HepG2 (cell line): Measurements from ENCODE around the gene PDK2. TPM values are rescaled to one million over a fixed set of nuclear protein-coding genes. Genes with fewer than 3 reads are reported as not detected.

ENCODE experiments used
- ATAC-seq: fragments of 200-7000 bp; cut with Tn5 transposase; 3 replicates; pipeline ENCODE4 v1.9.1; 2020; ENCODE audit warnings: mild to moderate bottlenecking, moderate library complexity
- BruUV-seq: library from RNA; stranded (reverse); fragments of 400-500 nt; replicated peaks from 2 replicates; lab custom pipeline; 2021; lab: Mats Ljungman, UMichigan
- CTCF ChIA-PET: fragments of 300-600 bp; formaldehyde crosslinking; extraction: SDS; loops from one replicate; lab custom pipeline; 2021; ENCODE audit warnings: low total read pairs, inconsistent platforms, low intra/inter-chr PET ratio; lab: Yijun Ruan, JAX
- POLR2A ChIA-PET: fragments of 350-600 bp; sonication (Branson Sonifier 250); formaldehyde crosslinking; loops from one replicate; lab custom pipeline; 2020; ENCODE audit warnings: antibody characterized with exemption, inconsistent platforms; lab: Yijun Ruan, JAX
- DNase-seq: peaks from one replicate; pipeline ENCODE4 v3.0.0-alpha.2; 2015; ENCODE audit warnings: low spot score
- FAIRE-seq: peaks from 3 replicates; lab custom pipeline; 2011; peaks lifted over from hg19 to GRCh38; lab: Jason Lieb, UNC
- H2AFZ ChIP-seq: one replicate; pipeline ENCODE4 v1.6.1; 2011; ENCODE audit warnings: low read length, inconsistent platforms
- H3K27ac ChIP-seq: fragments of 300-600 bp; 3 replicates; pipeline ENCODE4 v1.8.0; 2011; ENCODE audit warnings: mixed run types, mild to moderate bottlenecking, mixed read lengths, low read length, inconsistent platforms; ENCODE audit not compliant: insufficient read depth; ENCODE audit errors: extremely low read length
- H3K27me3 ChIP-seq, 2 experiments: fragments of 200-600 bp in 1 of 2; 2 replicates in 1 of 2; 3 replicates in 1 of 2; pipeline versions ENCODE4 v1.6.0 to v1.8.0; 2011; ENCODE audit warnings: low read length in 2 of 2, mild to moderate bottlenecking in 2 of 2, moderate library complexity in 2 of 2, inconsistent platforms in 1 of 2; ENCODE audit not compliant: insufficient read depth in 2 of 2, control insufficient read depth in 1 of 2
- H3K36me3 ChIP-seq, 2 experiments: fragments of 200-600 bp in 1 of 2; replicated peaks in 1 of 2; 2 replicates in 1 of 2; 3 replicates in 1 of 2; pipeline versions ENCODE4 v1.5.1 to v1.8.0; 2011; ENCODE audit warnings: low read length in 2 of 2, inconsistent platforms in 1 of 2; ENCODE audit not compliant: insufficient read depth in 2 of 2, control insufficient read depth in 1 of 2
- H3K4me1 ChIP-seq: 2 replicates; pipeline ENCODE4 v1.5.1; 2012; ENCODE audit warnings: low read length, inconsistent platforms; ENCODE audit not compliant: insufficient read depth
- H3K4me2 ChIP-seq: 2 replicates; pipeline ENCODE4 v1.6.0; 2011; ENCODE audit warnings: low read depth, low read length, inconsistent platforms
- H3K4me3 ChIP-seq, 3 experiments: fragments of 200-600 bp in 1 of 3; sonication (generic), shearing (Covaris generic) in 1 of 3; replicated peaks in 1 of 3; 2 replicates each; pipeline ENCODE4 v1.5.1; 2011 to 2016; ENCODE audit warnings: low read length in 3 of 3, inconsistent platforms in 2 of 3, low read depth in 2 of 3, mild to moderate bottlenecking in 2 of 3, control low read depth in 1 of 3, mixed read lengths in 1 of 3; ENCODE audit not compliant: insufficient read depth in 1 of 3
- H3K79me2 ChIP-seq: one replicate; pipeline ENCODE4 v1.6.1; 2011; ENCODE audit warnings: low read length, inconsistent platforms; ENCODE audit not compliant: insufficient read depth
- H3K9ac ChIP-seq: 2 replicates; pipeline ENCODE4 v1.6.0; 2011; ENCODE audit warnings: mild to moderate bottlenecking, low read depth, low read length, inconsistent platforms; ENCODE audit not compliant: insufficient read depth
- H3K9me3 ChIP-seq: 2 replicates; pipeline ENCODE4 v1.5.1; 2012; ENCODE audit warnings: mild to moderate bottlenecking, low read length
- H4K20me1 ChIP-seq: 2 replicates; pipeline ENCODE4 v1.6.0; 2011; ENCODE audit warnings: inconsistent platforms, mild to moderate bottlenecking, low read length, moderate library complexity; ENCODE audit not compliant: insufficient read depth
- EP300 ChIP-seq, 3 experiments: sonication (generic) in 1 of 3; formaldehyde crosslinking in 1 of 3; IDR thresholded peaks; 2 replicates each; pipeline versions ENCODE4 v1.5.1 to v1.6.1; 2011 to 2020; ENCODE audit warnings: low read depth in 2 of 3, low read length in 2 of 3, borderline replicate concordance in 1 of 3, improper control_type of control experiment in 1 of 3, mild to moderate bottlenecking in 1 of 3, missing genetic modification reagents in 1 of 3, moderate library complexity in 1 of 3
- GATAD2A ChIP-seq: IDR thresholded peaks from 2 replicates; pipeline ENCODE4 v1.6.1; 2016
- KLF9 ChIP-seq: IDR thresholded peaks from 2 replicates; pipeline ENCODE4 v1.6.1; 2016; ENCODE audit warnings: low read depth
- KMT2A ChIP-seq: sonication (generic); formaldehyde crosslinking; IDR thresholded peaks from 2 replicates; pipeline ENCODE4 v1.4.0; 2020; ENCODE audit warnings: missing genetic modification reagents
- MIER2 ChIP-seq: IDR thresholded peaks from 2 replicates; pipeline ENCODE4 v1.6.1; 2016; ENCODE audit warnings: missing biosample characterization, missing genetic modification reagents
- SNAPC4 ChIP-seq: sonication (generic); formaldehyde crosslinking; IDR thresholded peaks from 2 replicates; pipeline ENCODE4 v1.4.0; 2020; ENCODE audit warnings: mild to moderate bottlenecking, missing genetic modification reagents
- SOX5 ChIP-seq: IDR thresholded peaks from 2 replicates; pipeline ENCODE4 v1.6.1; 2016; ENCODE audit warnings: borderline replicate concordance
- SYNCRIP ChIP-seq: fragments of 200-400 bp; formaldehyde crosslinking; IDR thresholded peaks from 2 replicates; pipeline ENCODE4 v1.6.1; 2018; ENCODE audit warnings: mild to moderate bottlenecking, low read depth, low read length; ENCODE audit not compliant: insufficient read depth
- ZBTB37 ChIP-seq: sonication (generic); formaldehyde crosslinking; IDR thresholded peaks from 2 replicates; pipeline ENCODE4 v1.4.0; 2020; ENCODE audit warnings: mild to moderate bottlenecking, missing genetic modification reagents
- ZNF121 ChIP-seq: sonication (generic); formaldehyde crosslinking; IDR thresholded peaks from 2 replicates; pipeline ENCODE4 v1.5.0; 2020; ENCODE audit warnings: mild to moderate bottlenecking, missing genetic modification reagents
- ZNF207 ChIP-seq: fragments of 450-650 bp; IDR thresholded peaks from 2 replicates; pipeline ENCODE4 v1.6.1; 2016; ENCODE audit warnings: antibody characterized with exemption, borderline replicate concordance
- ZNF264 ChIP-seq: sonication (generic); formaldehyde crosslinking; IDR thresholded peaks from 2 replicates; pipeline ENCODE4 v1.4.0; 2020; ENCODE audit warnings: missing genetic modification reagents
- ZNF276 ChIP-seq: sonication (generic); formaldehyde crosslinking; IDR thresholded peaks from 2 replicates; pipeline ENCODE4 v1.4.0; 2020; ENCODE audit warnings: mild to moderate bottlenecking, low read depth, missing genetic modification reagents
- ZNF33B ChIP-seq: sonication (generic); formaldehyde crosslinking; IDR thresholded peaks from 2 replicates; pipeline ENCODE4 v1.5.1; 2020; ENCODE audit warnings: mild to moderate bottlenecking, missing genetic modification reagents
- ZNF629 ChIP-seq: sonication (generic); formaldehyde crosslinking; conservative IDR thresholded peaks from 2 replicates; pipeline ENCODE4 v1.5.0; 2020; ENCODE audit warnings: missing genetic modification reagents
- ZNF7 ChIP-seq: IDR thresholded peaks from 2 replicates; pipeline ENCODE4 v1.6.1; 2016; ENCODE audit warnings: missing biosample characterization, missing genetic modification reagents
- ZNF816 ChIP-seq: sonication (generic); formaldehyde crosslinking; IDR thresholded peaks from 2 replicates; pipeline ENCODE4 v1.8.0; 2022; ENCODE audit warnings: missing genetic modification reagents, mild to moderate bottlenecking, borderline replicate concordance
- WGBS: methylation state at CpG from one replicate; pipeline ENCODE4 v1.1.6; 2017; ENCODE audit warnings: low lambda C conversion rate; 5-methylcytosine and 5-hydroxymethylcytosine counted together
- in situ Hi-C: cut with HindIII; loops from 2 replicates; pipeline ENCODE4 v1.10.0; 2017; ENCODE audit warnings: low pct_unique_long_range_greater_than_20kb; ENCODE audit not compliant: extremely low pct_ligation_motif_present
- intact Hi-C: fragments of 100-400 bp; cut with micrococcal nuclease; formaldehyde crosslinking; loops from one replicate; pipeline ENCODE4 v1.10.0; 2022; ENCODE audit not compliant: unreplicated experiment
- polyA plus RNA-seq, 8 experiments: library from polyadenylated mRNA; depleted of rRNA in 3 of 8; stranded (reverse) in 7 of 8; unstranded in 1 of 8; fragments of >200 nt; fragmentation: Illumina TruSeq in 4 of 8; extraction: Trizol in 4 of 8; gene quantifications; 2 replicates each; pipeline versions ENCODE4 v1.2.1 to v1.2.3, GENCODE V29; 2011 to 2016; ENCODE audit warnings: low read depth in 4 of 8, missing spikeins in 1 of 8, mixed read lengths in 1 of 8; ENCODE audit not compliant: insufficient read depth in 1 of 8
- total RNA-seq, 5 experiments: library from RNA; depleted of rRNA; stranded (reverse); fragments of >200 nt; fragmentation: Illumina TruSeq; extraction: Trizol; gene quantifications; 2 replicates each; pipeline ENCODE4 v1.2.3, GENCODE V29; 2016; ENCODE audit warnings: low read depth in 1 of 5

The PDK2 gene
- total and polyA plus RNA-seq, 2 of the 13 experiments (the other 11 are each of a cell fraction or from before 2014, with no cell fraction given), result 18.5 to 59.7 TPM

GRCh38 chr17:50151937-50152547 is 56.9 kb downstream of the PDK2 start:
- H3K4me1 ChIP-seq, result peaks cover 30% of the 10 kb centered on the region
- ATAC-seq, result peak; percentile 72
- TF ChIP-seq ZNF33B (CRISPR knock-in tag) (no peak), EP300 (IDR thresholded peaks at IDR 0.05; ENCODE audit: low read depth in 2 of 2, low read length in 2 of 2) (peak in 1 of 2 experiments; percentile 40; a peak in 1 of 4 replicates), EP300 (CRISPR knock-in tag; IDR thresholded peaks at IDR 0.05; ENCODE audit: borderline replicate concordance) (no peak), SYNCRIP (no peak), KMT2A (CRISPR knock-in tag) (peak; percentile 68; the same call in 1 of the 2 replicates), SOX5 (CRISPR knock-in tag) (0 out of 2 replicates have a peak, but pooled peaks have one; percentile 49), ZNF207 (no peak), ZNF264 (no peak), ZNF121 (CRISPR knock-in tag) (peak; percentile 97), ZNF7 (no peak), ZNF629 (no peak), GATAD2A (CRISPR knock-in tag) (peak; percentile 78), MIER2 (no peak), ZBTB37 (no peak), SNAPC4 (CRISPR knock-in tag) (no peak), ZNF276 (CRISPR knock-in tag) (peak; percentile 80; the same call in 1 of the 2 replicates), ZNF816 (no peak), KLF9 (CRISPR knock-in tag) (no peak)

More at GRCh38 chr17:50151937-50152547, 56.9 kb downstream of the PDK2 start:
- Histone ChIP-seq H3K9me3 (no peaks in the 10 kb centered on the region), H3K27me3 (peaks cover 2 to 5% of the 10 kb centered on the region in 2 experiments; a peak in 2 of 5 replicates), H3K4me2 (peak overlapping the region; percentile 99), H3K27ac (no peak overlapping the region), H3K4me3 (peak overlapping the region; percentile 57 to 86 (median 84)), H3K79me2 (peaks cover 17% of the 10 kb centered on the region), H2AFZ (peak overlapping the region; percentile 49), H4K20me1 (peaks cover 5% of the 10 kb centered on the region; the same call in 1 of the 2 replicates), H3K36me3 (no peaks in the 10 kb centered on the region), H3K9ac (peak overlapping the region; percentile 45)
- ChIA-PET CTCF (no interaction called here), POLR2A (interaction anchor here (0.7 to 1.7 kb wide), 6 partner anchors 9 to 58 kb away, joined by 3 to 7 read pairs (median 4); partner anchors contain the start of gene SGCA)
- FAIRE-seq (peak; percentile 92), DNase-seq (peak; percentile 87)
- BruUV-seq, result no TSS peak
- in situ Hi-C loops (no loop called here), intact Hi-C loops (no loop called here)
- under 1% methylated on average over 12 of the region's 12 CpGs for WGBS
